M059J (cell line): ENCODE measurements around the gene GSTT2B. TPM values are rescaled to one million over a fixed set of nuclear protein-coding genes. Genes with fewer than 3 reads are reported as not detected.
"Not testable (repeated sequence)": the region's sequence is repeated elsewhere in the genome, so short reads cannot be mapped to it uniquely, and the experiment has no call there.

ENCODE experiments used
- DNase-seq: peaks from one replicate; pipeline ENCODE4 v3.0.0-alpha.2; 2012; ENCODE audit warnings: low read depth
- total RNA-seq: library from RNA; depleted of rRNA; stranded (reverse); fragments of >200 nt; shearing (Covaris generic); gene quantifications from 2 replicates; pipeline ENCODE4 v1.2.3, GENCODE V29; 2014; rRNA removed

GSTT2B gene, protein sequence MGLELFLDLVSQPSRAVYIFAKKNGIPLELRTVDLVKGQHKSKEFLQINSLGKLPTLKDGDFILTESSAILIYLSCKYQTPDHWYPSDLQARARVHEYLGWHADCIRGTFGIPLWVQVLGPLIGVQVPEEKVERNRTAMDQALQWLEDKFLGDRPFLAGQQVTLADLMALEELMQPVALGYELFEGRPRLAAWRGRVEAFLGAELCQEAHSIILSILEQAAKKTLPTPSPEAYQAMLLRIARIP
- total RNA-seq, result 6.2 and 10.1 TPM in 2 replicates

DNA sequence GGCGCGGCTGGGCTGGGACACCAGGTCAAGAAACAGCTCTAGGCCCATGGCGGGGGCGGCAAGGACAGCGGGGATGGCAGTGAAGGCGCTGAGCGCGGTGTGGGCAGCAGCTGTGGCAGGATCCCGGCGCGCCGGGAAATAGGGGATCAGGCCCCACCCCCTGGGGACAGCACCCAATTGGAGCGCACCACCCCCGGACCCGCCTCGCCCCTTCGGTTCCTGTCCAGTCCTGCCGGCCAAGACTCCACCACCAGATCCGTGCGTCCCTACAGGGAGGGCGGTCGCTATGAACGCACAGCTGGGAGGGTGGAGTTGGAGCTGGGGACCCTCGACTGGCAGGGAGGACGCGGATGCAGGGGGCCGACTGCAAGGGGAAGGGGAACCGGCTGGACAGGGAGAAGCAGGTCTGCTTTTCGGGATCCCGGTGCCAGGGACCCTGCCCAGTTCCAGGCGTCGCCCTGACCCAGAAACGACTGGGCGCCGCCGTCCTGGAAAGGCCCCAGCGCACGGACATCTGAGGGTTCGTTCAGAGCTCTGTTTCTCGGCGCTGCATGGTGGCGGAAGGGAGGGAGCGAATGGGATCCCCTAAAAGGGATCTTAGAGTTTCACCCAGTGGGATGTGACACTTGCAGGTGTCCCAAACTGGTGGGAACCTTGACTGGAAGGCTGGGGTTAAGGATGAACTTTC is at the start of gene GSTT2B:
TSS of gene GSTT2B (minus strand) at position 112 of the 688 bp plus-strand sequence. CDS start at position 48, 64 bp downstream.
- not testable (repeated sequence) for DNase-seq

DNA sequence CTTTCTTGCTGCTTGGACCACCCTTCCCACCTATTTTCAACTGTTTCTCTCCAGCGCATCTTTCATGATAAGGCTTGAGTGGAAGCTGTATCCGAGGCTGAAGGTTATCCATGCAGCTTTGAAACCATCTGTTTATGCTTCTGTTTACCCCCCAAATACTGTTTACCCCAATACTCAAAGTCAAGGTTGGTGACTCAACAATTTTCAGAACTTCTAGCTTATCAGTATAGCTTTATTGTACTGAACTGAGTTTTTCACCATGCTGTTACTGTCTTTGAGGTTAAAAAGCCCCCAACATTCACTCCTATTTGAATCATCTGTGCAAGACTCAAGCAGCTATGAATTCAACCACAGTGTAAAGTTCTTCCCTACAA is 49.0 kb upstream of the GSTT2B start:
- no peak for DNase-seq

DNA sequence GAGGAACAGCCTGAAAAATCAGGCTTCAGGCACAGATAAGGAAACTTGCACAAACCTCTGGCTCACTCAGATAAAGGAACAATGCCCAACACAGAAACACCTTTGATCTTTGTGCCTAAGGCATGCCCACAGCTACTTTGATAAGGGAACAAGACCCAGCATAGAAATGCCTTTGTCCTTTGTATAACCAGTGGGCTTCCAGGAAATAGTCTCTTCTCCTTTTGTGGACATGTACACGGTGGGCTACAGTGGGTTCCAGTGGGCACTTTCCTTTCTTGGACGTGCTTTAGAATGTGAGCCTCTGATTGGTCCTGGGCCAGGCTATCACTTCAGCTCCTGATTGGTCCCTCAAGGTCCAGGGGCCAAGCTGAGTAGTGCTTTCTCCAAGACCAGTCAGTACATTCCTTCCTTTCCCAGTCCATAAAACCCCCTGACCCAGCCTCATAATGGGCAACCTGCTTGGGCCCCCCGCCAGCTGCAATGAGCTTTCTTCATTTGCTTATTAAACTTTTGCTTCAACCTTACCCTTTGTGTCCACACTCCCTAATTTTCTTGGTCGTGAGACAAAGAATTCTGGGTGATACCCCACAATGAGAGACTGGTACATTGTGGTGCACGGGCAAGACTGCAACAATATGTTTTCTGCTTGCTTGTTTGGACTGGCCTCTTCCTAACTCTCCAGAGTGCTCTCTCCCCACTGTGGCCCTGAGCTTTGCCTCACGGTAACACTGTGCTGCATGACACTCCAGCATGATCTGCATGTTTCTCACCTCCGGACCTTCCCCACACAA is 48.4 kb upstream of the GSTT2B start:
- no peak for DNase-seq

DNA sequence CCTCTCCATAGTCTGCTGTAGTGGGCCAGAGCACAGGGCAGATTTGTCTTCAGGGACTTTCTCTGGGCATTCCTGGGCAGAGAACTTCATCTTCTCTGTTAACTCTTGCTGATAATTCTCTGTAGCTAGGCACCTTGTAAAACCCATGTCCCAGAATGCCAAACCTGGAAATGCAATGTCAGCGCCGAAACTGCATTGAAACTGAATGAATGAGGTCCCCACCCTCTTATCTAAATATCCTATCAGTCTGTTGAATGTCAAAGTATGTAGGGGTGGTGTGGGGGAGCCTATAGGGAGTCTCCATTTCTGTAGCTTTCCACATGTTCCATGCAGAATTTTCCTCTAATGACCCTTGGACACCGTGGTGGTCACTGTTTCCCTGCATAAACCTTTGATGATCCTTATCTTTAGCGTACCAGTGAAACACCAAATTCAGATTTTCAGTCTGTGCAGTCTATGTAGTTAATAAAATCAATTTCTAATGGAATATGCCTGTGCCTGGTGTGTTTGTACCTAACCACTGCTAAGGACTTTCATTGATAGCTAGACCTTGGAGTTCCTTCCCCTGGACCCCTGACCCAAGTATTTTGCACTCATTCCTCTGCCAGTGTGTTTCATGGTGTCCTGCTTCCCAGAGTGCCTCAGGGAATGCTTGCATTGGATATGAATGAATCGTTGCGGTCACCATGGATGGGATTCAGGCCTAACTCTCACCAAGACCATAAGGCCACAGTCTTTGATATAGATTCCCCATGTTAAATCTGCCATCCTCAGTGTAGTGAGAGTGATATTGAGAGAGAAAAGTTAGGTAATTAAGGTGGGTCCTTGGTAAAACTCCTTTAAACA is 47.6 kb upstream of the GSTT2B start:
- DNase-seq, result no peak

DNA sequence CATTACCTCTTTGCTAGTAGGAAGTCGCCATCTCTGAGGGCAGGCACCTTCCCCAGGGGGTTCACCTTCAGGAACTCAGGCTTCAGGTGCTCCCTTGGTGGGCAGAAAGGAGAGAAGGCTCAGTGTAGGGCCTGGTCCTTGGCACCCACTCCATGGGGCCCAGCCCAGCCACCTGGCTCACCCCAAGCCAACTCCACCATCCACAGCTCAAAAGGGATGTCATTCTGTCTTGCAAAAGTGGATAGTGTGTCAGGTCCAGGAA is 47.0 kb upstream of the GSTT2B start:
- DNase-seq, result no peak

DNA sequence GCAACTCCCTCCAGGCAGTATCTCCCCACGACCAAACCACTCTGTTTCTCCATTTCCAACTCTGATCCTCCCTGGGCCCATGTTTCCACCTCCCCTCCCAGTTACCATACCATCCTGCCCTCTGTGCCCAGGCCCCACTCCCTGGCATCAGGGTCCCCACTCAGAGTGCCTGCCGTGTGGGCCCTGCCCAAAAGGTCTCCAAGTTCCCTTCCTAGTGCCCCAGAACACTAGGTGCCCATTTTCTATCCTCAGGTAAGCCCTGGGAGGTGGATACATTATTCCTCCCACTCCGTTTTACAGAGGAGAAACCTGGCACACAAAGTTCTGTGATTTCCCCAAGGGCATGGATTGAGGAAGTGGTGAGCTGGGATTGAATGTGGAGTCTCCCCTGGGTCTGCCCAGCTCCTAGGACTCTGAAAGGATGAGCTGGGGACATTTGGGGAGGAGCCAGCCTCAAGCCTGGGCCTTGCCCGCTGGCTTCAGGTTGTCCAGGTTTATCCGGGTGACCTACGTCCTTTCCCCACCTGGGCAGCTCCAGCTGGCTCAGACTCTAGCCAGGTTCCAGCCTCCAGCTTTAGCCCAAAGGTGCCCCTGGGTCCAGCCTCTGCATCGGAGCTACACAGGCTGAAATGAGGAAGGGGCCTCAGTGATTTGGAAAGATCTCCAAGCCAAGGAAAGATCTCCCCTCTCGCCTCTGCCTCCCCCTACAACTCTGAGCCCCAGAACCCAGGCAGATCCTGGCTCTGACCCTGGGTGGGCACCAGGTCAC is 46.4 kb upstream of the GSTT2B start:
- no peak for DNase-seq

DNA sequence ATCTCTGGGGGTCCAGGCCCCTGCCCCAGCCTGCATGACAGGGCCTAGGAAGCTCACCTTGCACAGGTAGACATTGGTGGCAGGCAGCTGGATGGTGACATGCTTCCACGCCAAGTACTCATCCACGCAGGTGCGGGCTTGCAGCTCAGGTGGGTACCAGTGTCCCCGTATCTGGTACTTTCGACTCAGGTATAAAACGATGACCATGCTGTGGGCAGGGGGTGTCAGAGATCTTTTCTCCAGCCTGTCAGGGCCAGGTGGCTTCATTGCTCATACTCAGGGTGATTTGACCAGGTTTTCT is 45.9 kb upstream of the GSTT2B start:
- no peak for DNase-seq

DNA sequence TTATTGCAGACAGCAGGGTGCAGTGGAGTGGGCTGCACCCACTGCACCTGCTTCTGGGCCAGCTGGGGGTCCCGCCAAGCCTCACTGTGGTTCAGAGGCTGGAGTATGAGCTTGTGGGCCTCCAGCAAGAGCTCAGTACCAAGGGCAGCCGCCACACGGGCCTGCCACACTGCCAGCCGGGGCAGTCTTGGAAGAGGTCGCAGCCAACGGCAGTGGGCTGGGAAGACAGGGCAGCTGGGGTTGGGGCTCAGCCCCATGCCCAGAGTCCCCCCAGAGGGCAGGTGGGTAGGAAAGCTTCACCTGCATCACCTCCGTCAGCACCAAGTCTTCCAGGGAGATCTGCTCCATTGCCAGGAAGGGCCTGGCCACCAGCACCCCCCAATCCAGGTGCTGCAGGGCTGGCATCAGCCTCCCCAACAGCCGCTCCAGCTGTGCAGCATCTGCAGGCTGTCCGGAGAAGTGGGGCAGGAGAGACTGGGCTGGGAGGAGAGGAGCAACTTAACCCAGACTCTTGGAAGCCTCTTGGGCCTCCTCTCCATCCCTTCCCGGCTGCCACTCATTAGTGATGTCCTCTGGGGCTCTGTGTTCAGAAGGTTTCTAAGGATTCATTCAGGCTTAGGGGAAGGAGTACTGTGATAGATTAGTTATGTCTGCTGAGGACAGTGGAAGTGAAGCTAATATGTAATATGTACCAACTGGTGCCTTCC is 45.4 kb upstream of the GSTT2B start:
- no peak for DNase-seq

DNA sequence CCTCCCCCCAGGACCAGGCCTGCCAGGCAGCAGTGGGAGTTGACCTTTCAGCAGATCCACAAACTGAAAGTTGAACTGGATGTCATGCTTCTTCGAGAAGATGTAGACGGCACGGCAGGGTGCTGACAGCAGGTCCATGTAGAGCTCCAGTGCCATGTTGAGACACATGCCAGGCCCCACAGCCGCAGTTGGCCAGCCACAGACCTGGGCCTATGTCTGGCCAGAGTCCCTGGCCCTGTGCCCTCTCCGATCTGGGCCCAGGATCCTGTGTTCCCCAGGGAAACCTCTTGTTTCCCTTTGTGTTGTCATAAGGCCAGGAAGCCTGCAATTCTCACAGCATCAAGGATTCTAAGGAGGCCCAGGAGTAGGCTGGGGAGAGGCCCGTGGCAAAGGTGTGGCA is 44.2 kb upstream of the GSTT2B start, which contains the start of gene GSTT4:
TSS of gene GSTT4 (minus strand) at position 253 of the 400 bp plus-strand sequence. CDS start at position 156, 97 bp downstream.
- no peak for DNase-seq

DNA sequence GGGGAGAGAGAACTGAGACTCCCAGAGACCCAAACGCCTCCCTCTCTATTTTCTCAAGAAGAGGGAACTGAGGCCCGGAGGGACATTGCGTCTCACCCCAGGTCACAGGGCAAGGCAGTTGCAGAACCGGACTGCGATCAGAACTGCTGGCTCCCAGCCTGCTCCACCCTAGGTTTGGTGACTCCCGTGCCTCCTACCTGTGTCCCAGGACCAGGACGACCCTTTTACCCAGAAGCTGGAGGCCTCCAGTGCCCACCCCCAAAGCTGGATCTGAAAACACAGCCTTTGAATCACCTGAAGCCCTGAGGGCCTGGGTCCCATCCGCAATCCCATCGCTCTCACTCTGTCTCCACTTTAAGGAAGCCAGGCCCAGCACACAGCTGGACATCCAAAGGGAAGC is 42.9 kb upstream of the GSTT2B start:
- no peak for DNase-seq

DNA sequence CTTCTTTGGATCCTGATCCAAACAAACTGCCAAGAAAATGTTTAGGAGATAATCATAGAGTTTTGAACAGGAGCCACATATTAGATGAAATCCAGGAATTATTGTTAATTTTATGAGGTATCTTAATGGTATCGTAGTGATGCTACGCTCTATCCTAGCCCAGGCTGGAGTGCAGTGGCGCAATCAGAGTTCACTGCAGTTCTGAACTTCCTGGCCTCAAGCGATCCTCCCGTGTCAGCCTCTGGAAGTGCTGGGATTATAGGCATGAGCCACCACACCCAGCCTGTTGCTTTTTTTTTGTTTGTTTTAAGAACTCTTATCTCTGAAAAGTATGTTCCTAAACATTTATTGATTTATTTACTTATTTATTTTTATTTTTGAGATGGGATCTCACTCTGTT is 41.9 kb upstream of the GSTT2B start:
- DNase-seq, result no peak

DNA sequence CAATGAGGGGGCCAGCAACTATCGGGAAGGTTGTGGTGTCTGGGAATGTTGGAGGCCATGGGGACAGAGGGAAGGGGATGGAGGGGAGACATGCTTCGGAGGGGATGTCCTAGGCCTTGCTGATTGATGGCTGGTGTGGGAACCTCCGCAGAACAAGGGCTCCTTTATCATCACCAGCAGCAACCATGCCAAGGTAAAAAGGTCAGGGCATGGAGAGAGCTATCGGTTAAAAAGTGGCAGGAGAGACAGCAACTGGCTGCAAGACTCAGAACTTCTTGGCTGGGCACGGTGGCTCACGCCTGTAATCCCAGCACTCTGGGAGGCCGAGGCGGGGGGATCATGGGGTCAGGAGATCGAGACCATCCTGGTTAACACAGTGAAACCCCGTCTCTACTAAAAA is 41.3 kb upstream of the GSTT2B start:
- DNase-seq, result no peak

DNA sequence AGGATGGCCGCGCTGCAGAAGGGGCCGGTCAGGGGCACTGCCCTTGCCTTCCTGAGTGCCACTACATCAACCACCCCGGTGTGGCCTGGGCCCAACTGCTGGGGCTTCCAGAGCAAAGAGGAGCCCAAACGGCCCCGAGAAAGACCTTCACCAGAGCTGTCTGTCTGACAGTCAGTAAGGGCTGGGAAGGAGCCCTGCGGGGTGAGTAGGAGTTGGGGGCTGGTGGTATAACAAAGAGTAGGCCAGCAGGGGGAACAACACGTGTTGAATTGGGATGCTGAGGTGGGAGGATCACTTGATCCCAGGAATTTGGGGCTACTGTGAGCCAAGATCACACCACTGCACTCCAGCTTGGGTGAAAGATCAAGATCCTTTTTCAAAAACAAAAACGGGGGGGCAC is 40.3 kb upstream of the GSTT2B start:
- DNase-seq, result no peak

DNA sequence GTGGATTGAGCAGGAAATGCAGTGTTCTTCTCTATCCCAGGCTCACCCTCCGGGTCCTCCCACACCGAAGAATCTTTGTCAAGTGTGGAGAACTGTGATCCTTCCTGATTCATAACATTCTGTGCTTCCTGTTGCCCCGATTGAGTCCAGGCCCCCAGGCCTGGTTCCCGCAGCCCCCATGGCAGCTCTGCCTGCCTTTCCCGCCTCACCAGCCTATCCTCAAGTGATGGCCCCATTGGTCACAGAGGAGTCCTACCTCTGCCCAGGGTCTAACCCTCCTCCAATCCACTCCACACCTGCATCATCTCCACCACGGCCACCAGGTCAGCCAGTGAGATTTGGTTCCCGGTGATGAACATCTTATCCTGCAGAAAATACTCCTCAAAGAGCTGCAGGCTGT is 38.8 kb upstream of the GSTT2B start:
- not testable (repeated sequence) for DNase-seq

DNA sequence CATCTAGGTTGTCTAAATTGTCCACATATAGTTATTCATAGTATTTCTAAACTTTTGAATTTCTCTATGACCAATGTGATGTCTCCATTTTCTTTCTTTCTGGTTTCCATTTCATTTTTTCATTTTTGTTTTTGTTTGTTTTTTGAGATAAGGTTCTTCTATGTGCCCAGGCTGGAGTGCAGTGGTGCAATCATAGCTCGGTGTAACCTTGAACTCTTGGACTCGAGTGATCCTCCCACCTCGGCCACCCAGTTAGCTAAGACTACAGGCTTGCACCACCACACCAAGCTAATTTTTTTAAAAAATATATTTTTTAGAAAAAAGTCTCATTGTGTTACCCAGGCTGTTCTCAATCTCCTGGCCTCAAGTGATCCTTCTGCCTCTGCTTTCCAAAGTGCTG is 36.1 kb upstream of the GSTT2B start:
- no peak for DNase-seq

DNA sequence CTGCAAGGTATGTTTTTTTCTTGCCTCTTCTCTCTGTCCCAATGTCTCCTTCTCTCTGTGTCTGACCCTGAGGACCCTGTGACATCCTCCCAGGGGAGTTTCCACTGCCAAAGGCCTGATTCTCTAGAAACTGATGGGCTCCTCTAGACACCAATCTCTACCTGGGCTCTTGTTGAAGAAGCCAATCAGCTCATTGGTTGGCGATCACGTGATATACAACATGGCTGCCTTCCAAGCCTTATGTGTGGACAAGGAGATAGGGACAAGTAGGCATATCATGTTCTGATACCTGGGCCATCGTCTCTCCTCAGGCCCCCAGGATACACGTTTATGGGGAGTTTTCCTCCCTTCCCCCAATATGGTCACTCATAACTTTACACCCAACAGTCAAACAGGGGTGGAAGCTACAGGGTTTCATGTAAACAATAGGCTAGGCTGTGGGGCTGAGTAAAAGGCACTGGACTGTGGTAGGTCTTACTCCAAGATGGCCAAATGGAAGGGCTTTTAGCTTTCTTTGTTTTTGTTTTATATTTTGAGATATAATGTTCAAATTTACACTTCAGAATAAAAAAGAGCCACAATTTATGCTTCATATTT is 32.7 kb upstream of the GSTT2B start:
- DNase-seq, result not testable (repeated sequence)

DNA sequence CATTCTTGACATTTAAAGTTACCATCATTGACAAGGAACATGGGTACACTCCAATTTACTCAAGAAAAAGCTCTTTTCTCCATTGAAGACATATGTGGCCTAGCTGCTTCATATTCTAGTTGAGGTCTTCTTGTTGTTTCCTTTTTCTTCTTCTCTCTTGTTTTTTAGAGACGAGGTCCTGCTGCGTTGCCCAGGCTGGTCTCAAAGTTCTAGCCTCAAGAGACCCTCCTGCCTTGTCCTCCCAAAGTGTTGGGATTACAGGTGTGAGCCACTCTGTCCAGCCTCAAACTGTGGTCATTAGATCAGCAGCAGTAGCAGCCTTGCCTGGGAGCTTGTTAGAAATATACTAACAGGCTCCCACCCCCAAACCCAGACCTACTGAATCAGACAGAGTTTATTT is 32.1 kb upstream of the GSTT2B start:
- DNase-seq, result not testable (repeated sequence)

DNA sequence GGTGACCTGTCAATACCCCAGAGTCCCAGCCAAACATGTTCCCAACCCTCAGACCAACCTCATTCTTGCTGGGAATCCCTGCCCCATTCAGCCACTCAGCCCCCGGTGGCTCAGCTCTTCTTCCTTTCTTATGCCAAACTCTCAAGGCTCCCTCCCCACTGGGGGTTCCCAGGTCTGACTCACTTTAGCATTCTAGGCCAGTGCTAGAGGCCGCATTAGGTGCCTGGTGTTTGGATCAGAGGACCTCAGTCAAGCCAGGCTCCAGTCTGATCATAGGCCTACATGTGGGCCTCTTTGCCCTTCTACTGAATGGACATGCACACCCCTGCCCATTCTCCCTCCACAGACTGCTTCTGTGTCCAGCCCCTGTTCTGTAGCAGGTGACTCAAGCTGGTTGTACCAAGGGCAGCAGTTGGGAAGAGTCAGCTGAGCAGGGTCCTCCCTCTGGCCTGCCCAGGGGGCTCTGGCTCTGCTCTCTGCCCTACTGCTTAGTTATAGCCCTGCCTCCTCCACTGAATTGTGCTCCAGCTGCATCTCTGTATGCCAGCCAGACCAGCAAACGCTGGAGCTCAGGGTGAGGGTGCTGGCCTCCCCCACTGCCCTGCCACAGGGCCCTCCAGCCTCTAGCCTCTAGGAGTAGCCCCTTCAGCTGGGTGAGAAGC is 28.7 kb upstream of the GSTT2B start:
- DNase-seq, result peak; percentile 30

DNA sequence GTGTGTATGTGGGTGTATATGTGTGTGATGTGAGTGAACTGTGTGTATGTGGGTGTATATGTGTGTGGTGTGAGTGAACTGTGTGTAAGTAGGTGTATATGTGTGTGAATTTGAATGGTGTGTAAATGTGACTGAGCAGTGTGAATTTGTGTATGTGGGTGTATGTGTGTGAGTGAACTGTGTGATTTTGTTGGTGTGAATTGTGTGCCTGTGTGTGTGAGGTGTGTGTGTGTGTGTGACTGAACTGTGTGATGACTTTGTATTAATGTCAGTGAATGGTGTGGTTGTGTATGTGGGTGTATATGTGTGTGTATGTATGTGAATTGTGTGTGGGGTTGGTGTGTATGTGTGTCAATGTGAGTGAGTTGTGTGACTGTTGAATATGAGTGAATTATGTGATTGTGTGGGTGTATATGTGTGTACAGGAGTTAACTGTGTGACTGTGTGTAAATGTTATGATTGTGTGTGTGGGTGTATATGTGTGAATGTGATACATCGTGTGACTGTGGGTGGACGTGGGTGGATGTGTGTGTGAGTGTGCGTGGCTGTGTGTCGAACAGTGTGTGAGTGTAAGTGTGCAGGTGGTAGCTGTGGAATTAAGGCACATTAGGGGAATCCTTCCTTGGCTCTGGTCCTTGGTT is 25.7 kb upstream of the GSTT2B start:
- DNase-seq, result not testable (repeated sequence)
